Measurements from ENCODE around the gene GNB1L. TPM values are rescaled to one million over a fixed set of nuclear protein-coding genes. Genes with fewer than 3 reads are reported as not detected.

GNB1L gene
- total RNA-seq, 4 donors from 2014 or later: 0.59 to 12.2 (median 3.1) TPM

DNA sequence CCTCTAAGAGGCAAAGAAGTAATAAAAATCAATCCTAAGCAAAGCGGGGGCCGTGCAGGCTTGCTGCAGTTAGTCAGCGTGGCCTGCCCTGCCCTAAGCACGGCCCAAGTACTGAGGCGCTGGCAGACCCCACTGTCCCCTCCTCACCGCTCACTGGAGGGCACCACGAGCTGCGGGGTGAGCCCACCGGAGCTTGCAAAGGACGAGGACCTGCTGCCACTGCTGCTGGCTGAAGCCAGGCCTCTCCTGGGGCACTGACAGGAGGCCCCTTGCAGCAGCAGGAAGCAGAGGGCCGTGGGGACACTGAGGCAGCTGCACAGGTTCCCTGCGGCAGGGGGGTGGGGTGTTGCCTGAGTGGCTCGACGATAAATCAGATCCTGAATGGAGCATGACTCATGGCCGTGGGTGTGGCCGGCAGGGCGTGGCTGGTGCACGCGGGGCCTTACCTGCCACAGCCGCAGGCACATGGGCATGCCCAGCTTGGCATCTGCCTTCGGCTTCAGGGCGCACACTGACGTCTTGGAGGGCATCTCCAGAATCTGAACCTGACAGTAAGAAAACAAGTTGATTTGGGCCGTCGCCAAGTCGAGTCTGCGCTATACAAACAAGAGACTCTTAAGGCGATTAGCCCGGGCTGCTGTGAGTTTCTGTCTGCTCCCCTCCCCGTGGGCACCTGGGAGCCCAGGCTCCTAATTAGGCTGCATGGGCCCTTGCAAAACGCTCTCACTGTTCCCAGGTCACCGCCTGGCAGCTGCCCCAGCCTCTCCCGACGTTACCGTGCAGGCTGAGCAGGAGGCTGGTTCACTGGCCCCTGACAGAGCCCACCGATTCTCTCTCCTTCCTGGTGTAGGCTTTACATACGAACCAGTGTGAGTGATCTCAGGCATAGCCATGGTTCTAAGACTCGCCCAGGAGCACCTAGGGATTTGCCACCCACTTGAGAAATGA is 48.2 kb downstream of the GNB1L start:
- intact Hi-C loops (cut with DNase I; ENCODE audit: low total_unique reads): no loop called here
- TF ChIP-seq, protein P1, sequence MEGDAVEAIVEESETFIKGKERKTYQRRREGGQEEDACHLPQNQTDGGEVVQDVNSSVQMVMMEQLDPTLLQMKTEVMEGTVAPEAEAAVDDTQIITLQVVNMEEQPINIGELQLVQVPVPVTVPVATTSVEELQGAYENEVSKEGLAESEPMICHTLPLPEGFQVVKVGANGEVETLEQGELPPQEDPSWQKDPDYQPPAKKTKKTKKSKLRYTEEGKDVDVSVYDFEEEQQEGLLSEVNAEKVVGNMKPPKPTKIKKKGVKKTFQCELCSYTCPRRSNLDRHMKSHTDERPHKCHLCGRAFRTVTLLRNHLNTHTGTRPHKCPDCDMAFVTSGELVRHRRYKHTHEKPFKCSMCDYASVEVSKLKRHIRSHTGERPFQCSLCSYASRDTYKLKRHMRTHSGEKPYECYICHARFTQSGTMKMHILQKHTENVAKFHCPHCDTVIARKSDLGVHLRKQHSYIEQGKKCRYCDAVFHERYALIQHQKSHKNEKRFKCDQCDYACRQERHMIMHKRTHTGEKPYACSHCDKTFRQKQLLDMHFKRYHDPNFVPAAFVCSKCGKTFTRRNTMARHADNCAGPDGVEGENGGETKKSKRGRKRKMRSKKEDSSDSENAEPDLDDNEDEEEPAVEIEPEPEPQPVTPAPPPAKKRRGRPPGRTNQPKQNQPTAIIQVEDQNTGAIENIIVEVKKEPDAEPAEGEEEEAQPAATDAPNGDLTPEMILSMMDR (IDR thresholded peaks at IDR 0.05): no peak
- TF ChIP-seq POLR2A (IDR thresholded peaks at IDR 0.05): no peak
- Histone ChIP-seq H3K27ac (no peak overlapping the region), H3K27me3 (no peaks in the 10 kb centered on the region), H3K9me3 (no peaks in the 10 kb centered on the region), H3K4me1 (peaks cover 0 to 7% of the 10 kb centered on the region in 2 donors), H3K36me3 (no peaks in the 10 kb centered on the region), H3K4me3 (no peak overlapping the region)
- peak; percentile 25 to 38 for DNase-seq

DNA sequence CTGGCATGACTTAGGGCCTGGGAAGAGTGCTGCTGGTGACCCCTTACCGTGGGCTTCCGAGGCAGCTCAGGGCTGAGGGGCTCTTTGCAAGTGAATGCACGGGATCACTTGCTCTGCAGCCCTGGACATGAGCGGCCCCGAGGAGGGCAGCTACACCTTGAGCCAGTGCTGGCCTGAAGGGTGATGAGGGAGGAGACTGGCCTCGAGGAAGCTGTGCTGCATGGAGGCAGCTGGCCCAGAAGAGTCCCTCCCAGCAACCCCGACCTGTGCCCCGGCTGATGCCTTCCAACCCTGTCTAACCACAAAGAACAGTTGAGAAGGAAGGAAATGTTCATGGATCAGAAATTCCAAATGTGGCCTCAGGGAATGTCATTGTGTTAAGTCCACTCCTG is 48.9 kb downstream of the GNB1L start:
- no peak for TF ChIP-seq POLR2A (IDR thresholded peaks at IDR 0.05)
- TF ChIP-seq, protein P1 (IDR thresholded peaks at IDR 0.05): no peak
- no peaks in the 10 kb centered on the region for H3K9me3 ChIP-seq
- H3K4me3 ChIP-seq: no peak overlapping the region
- H3K27ac ChIP-seq: no peak overlapping the region
- intact Hi-C loops (cut with DNase I; ENCODE audit: low total_unique reads): no loop called here
- H3K36me3 ChIP-seq: no peaks in the 10 kb centered on the region
- H3K27me3 ChIP-seq: no peaks in the 10 kb centered on the region
- DNase-seq: peak; percentile 9 to 14
- H3K4me1 ChIP-seq: peaks cover 0 to under 1% of the 10 kb centered on the region in 2 donors

DNA sequence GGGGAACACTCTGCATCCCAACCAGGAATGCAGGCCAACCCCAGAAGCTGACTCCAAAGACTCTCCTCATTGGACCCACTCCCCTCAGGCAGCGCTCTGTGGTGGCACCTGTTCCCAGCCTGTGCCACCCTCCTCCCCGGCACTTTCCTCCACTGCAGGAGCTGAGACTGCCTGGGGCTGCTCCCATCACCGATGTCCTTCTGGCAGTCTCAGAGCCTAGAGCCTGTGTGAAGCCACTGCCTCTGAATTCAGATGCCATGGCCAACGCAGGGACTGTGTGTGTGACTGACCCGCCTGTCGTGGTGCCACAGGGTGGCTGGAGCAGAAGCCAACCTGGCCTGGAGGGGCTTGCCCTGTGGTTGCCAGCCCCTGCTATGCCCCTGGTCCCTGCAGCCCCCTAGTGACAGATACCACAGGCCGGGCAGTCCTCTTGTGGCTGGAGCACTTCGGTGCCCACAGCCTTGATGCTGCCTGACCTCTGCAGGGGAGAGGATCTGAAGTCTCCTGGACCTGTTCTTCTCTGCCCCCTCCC is 50.9 kb downstream of the GNB1L start:
- H3K9me3 ChIP-seq: no peaks in the 10 kb centered on the region
- no peak overlapping the region for H3K27ac ChIP-seq
- no peak for TF ChIP-seq POLR2A (IDR thresholded peaks at IDR 0.05)
- TF ChIP-seq, protein P1 (IDR thresholded peaks at IDR 0.05): no peak
- DNase-seq: no peak
- peaks cover 0 to 5% of the 10 kb centered on the region in 2 donors for H3K4me1 ChIP-seq
- no peaks in the 10 kb centered on the region for H3K36me3 ChIP-seq
- intact Hi-C loops (cut with DNase I; ENCODE audit: low total_unique reads): no loop called here
- no peak overlapping the region for H3K4me3 ChIP-seq
- H3K27me3 ChIP-seq: no peaks in the 10 kb centered on the region

DNA sequence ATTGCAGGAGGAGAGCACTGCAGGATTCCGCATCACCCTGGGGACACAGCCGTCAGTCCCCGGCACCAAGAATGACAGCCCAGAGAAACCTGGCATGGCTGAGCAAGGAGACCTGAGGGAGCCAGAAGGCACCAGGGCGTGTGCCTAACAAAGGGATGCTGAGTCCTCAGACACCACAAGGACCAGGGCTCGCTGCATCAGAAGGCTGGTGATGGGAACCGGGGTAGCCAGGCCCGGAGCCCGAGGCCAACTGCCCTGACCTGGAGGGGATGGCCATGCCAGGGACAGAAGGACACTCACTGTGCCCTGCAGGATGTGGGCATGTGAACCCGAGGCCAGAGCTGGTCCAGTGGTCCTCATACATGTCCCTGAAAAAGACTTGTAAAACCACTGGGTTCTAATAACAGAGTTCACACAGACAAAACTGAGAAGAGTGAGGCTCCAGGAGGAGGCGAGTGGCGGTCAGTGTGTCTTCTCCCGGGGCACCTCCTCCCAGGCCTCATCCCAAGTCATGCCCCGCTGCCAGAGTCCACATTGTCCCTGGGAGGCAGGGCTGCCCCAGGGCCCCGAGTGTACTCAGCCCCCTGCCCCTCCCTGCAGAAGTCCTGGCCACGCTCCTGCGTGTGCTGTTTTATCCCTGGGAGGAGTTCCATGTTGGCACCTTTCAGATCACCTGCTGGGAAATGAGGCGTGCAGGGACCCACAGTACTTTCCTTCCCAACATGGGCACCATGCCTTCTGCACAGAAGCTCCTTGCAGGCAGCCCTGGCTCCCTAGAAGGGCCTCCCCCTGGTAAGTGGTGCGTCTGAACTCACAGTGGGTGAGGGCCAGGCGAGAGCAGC is 51.6 kb downstream of the GNB1L start:
- no peak for DNase-seq
- TF ChIP-seq, protein P1 (IDR thresholded peaks at IDR 0.05): no peak
- no peak for TF ChIP-seq POLR2A (IDR thresholded peaks at IDR 0.05)
- H3K4me1 ChIP-seq: peaks cover 0 to 5% of the 10 kb centered on the region in 2 donors
- no peaks in the 10 kb centered on the region for H3K9me3 ChIP-seq
- intact Hi-C loops (cut with DNase I; ENCODE audit: low total_unique reads): no loop called here
- H3K27ac ChIP-seq: no peak overlapping the region
- no peak overlapping the region for H3K4me3 ChIP-seq
- no peaks in the 10 kb centered on the region for H3K36me3 ChIP-seq
- H3K27me3 ChIP-seq: no peaks in the 10 kb centered on the region
